NCI-H1105 (cell line): ENCODE results near the gene CYP2A6.
"Not testable (repeated sequence)": the region's sequence is repeated elsewhere in the genome, so short reads cannot be mapped to it uniquely, and the experiment has no call there.

Experiments used
- DNase-seq: peaks from one replicate; lab custom pipeline; 2025; lab: John Stamatoyannopoulos, UW

Gene CYP2A6

DNA sequence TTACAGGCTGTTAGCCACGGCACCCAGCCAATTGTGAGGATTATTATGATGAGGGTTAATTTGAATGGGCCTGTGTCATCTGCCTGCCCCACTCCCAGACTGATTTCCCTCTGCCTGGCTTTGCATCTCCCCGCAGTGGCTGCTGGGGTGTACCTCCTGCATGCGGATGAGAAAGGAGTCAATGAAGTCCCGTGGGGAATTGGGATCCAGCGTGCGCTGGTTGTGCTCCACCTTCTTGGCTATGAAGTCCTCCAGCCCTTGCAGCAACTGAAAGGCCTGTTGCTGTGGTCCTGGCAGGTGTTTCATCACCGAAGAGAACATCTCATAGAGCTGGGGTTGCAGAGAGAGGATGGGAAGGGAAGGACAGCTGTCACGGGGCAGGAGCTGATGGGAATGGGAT lies 3.5 kb downstream of the CYP2A6 start:
- not testable (repeated sequence) for DNase-seq

DNA sequence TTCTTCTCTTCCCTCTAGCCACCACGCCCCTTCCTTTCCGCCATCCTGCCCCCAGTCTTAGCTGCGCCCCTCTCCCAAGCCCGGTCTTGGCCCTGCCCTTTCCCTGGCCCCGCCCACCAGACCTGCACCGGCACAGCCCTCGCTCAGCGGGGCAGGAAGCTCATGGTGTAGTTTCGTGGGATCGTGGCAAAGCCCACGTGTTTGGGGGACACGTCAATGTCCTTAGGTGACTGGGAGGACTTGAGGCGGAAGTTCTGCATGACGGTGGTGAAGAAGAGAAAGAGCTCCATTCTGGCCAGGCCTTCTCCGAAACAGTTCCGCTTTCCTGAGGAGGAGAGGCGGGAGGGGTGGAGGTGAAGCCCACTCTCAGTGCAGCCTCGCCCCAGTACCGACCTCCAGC lies 6.6 kb downstream of the CYP2A6 start:
- not testable (repeated sequence) for DNase-seq

DNA sequence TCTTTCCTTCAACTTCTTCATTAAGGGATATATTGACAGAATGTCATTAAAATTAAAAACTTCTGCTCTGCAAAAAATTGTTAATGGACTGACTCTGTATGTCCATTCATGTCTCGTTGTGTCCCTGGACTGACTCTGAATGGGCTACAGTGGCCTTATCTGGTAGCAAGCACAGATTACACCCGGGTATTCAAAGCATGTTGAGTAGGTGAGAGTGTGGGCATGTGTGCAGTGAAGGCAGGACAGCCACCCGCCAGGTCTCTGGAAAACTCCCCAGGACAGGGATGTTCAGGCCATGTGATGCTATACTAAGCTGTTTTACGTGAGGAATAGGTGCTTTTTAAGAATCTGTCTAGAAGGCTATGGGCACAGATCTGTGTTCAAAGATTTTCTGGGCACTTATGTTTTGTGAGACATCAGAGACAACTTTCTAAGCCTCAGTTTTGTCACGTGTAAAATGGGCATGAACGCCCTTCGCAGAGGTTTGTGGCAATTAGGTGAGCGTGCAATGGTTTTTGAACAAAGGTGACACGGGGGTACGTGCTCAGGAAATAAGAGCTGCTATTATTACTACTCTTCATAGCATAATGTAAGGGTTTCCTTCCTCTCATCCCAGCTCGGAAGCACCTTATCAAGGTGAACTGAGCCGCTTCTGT lies 7.1 kb downstream of the CYP2A6 start:
- not testable (repeated sequence) for DNase-seq

DNA sequence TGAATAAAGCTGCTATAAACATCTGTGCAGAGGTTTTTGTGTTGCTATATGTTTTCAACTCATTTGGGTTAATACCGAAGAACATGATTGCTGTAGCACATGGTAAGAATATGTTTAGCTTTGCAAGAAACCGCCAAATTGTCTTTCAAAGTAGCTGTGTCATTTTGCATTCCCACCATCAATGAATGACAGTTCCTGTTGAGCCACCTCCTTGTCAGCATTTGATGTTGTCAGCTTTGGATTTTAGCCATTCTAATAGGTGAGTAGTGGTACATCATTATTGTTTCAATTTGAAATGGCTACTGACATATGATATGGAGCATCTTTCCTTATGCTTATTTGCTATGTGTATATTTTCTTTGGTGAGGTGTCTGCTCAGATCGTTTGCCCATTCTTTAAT lies 8.2 kb downstream of the CYP2A6 start:
- DNase-seq: not testable (repeated sequence)

DNA sequence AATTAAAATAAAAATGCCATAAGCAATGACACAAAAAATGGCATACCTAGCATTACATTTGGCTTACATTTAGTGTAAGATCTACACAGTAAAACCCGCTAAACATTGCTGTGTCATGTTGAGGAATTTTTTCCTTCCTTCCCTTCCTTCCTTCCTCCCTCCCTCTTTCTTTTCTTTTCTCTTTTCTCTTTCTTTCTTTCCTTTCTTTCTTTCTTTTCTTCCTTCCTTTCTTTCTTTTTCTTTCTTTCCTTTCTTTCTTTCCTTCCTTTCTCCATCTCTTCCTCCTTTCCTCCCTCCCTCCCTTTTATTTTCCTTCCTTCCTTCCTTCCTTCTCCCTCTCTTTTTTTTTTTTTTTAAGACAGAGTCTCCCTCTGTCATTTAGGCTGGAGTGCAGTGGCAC lies 11.8 kb downstream of the CYP2A6 start:
- DNase-seq: not testable (repeated sequence)

DNA sequence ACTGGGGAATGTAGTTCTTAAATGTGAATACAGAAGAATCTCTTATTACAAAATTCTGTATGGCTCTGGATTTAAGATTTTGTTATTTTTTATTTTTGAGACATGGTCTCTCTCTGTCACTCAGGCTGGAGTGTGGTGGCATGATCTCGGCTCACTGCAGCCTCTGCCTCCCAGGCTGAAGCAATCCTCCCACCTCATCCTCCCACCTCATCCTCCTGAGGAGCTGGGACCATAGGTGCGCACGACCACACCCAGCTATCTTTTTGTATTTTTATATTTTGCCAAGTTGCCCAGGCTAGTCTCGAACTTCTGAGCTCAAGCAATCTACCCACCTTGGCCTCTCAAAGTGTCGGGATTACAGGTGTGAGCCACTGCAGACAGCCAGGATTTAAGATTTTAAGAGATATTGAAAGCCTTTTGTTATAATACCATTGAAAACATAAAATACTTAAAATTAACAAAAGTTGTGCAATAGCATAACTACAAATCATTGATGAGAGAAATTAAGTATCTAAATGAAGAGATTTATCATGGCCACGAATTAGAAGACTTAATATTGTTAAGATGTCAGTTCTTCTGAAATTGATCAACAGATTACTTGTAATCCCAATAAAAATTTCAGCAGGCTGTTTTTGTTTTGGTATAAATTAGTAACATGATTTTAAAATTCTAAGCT lies 13.4 kb downstream of the CYP2A6 start:
- no peak for DNase-seq

DNA sequence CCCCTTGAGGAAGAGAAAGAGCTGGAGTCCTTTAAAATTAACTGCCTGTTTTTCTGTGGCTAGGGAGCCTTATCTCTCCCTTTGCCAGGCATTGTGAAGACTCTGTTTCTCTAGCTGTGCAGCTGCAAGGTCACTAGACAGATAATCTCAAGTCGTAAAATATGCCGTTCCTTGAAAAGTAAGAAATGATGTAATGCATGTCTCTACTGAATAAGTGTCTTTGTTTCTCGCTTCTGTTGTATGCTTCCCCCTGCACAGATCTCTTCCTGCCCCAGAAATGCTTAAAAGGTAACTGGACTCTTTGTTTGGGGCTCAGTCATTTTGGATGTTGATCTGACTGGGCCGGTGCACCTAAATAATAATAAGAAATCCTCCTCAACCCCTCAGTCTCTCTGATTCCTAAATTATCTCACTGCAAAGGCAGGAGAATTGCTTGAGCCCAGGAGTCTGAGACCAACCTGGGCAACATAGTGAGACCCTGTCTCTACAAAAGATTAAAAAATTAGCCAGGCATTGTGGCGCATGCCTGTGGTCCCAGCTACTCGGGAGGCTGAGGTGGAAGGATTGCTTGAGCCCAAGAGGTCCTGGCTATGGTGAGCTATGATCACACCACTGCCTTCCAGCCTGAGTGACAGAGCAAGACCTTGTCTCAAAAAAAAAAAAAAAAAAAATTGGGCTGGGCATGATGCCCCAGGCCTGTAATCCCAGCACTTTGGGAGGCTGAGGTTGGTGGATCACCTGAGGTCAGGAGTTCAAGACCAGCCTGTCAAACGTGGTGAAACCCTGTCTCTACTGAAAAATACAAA lies 16.3 kb downstream of the CYP2A6 start:
- DNase-seq: not testable (repeated sequence)

DNA sequence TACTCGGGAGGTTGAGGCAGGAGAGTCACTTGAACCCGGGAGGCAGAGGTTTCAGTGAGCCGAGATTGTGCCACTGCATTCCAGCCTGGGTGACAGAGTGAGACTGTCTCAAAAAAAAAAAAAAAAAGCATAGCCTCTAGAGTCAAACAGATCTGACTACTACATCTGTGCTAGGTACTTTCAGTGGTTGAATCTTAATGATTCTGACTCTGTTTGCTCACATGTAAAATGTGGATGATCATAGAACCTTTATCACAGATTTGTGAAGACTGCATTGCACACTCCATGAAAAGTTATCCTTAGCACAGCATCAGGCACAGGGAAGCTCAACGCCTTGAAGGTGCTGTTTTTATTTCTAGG lies 17.8 kb downstream of the CYP2A6 start:
- DNase-seq: not testable (repeated sequence)

DNA sequence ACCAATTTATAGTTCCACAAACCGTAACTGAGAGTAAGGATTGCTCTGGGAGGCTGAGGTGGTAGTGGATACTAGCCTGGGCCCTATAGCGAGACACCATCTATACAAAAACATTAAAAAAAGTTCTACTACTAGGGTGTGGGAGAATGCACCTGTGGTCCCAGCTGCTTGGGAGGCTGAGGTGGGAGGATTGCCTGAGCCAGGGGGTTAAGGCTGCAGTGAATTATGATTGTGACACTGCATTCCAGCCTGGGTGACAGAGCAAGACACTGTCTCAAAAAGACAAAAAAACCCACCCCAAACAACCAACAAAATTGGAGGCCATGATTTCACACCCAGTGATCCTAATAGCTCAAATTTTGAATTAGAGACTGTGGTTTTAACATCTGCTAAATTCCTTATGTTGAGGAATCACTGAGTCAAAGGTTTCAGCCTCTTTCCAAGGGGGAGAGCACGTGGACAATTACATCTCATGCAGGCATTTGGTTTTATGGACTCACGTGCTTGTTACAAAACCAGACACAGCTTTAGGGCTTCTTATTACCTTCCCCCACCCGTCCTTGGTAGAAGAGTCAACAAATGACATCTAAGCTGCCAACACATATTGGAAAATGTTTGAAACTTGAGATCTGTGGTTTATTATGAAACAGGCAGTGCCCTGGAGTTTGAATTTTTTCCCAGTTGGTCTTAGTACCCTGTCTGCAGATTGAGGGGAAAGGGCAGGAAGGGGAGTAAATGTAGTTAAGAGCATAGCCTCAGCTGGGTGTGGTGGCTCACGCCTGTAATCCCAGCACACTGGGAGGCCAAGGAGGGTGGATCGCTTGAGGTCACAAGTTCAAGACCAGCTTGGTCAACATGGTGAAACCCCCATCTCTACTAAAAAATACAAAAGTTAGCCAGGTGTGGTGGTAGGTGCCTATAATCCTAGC lies 18.5 kb downstream of the CYP2A6 start:
- no peak for DNase-seq

DNA sequence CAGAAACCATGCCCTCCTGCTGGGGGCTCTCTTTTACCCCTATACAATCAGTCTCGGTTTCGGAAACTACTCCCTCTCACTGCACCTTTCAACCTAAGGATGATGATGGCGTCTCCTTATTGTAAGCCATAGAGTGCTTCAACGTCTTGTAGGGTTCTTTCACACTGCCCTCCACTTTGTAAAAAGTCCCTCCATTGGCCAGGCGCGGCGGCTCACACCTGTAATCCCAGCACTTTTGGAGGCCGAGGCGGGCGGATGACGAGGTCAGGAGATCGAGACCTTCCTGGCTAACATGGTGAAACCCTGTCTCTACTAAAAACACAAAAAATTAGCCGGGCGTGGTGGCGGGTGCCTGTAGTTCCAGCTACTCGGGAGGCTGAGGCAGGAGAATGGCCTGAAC lies 19.5 kb downstream of the CYP2A6 start:
- not testable (repeated sequence) for DNase-seq

DNA sequence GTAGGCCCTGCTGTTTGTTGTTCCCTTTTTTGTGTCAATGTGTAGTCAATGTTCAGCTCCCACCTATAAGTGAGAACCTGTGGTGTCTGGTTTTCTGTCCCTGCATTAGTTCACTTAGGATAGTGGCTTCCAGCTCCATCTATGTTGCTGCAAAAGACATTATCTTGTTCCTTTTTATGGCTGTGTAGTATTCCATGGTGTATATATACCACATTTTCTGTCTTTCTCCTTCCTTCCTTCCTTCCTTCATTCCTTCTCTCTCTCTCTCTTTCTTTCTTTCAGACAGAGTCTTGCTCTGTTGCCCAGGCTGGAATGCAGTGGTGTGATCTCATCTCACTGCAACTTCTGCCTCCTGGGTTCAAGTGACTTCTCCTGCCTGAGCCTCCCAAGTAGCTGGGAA lies 21.0 kb downstream of the CYP2A6 start:
- DNase-seq: no peak

DNA sequence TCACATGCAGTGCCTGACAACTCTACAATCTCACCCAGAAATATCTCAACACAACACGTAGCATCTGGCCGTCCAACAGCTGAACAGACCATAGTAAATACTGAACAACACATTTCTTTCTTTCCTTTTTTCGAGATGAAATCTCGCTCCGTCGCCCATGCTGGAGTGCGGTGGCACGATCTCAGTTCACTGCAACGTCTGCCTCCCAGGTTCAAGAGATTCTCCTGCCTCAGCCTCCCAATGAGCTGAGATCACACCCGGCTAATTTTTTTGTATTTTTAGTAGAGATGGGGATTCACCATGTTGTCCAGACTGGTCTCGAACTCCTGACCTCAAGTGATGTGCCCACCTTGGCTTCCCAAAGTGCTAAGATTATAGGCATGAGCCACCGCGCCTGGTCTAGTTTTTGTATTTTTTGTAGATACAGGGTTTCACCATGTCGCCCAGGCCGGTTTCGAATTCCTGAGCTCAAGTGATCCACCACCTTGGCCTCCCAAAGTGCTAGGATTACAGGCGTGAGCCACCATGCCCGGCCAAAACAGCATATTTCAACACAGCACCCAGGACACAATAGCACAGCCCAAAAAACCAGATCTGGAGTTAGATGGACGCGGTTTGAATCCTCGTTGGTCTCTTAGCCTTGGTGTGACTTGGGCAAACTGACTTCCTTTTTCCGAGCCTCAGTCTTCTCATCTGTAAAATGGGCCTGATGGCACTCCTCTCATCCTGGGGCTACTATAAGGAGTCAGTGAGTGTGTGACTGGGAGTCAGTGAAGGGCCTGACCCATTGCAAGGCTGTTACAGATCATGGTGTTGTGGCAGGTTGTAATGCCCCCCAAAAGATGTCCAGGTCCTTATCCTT lies 22.6 kb downstream of the CYP2A6 start:
- DNase-seq: no peak

DNA sequence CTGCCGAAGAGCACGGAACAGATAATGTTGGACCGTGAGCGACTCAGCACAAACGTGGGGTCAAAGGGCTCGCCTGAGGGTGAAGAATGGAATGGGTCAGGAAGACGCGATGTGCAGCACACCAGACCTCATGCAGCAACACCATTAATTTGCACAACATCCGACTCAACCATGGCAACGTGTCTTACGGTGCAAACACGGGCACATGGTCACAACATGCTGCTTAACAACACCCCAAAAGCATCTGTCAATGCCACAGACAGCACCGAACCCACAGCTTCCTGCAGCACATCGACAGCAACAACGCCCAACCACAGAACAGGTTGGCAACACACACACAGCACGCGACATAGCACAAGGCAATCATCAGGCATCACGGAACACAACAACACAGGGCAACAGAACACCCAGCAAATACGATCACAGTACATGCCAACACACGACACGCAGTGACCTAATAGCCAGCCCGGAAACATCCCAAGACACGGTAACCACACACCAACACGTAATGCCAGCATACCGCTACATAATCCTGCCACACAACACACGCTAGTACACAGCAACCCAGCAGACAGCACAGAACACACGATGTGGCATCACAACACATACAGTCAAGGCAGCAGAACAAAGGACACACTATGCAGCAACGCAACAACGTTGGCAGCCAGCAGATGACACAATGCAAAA lies 23.4 kb downstream of the CYP2A6 start:
- DNase-seq: not testable (repeated sequence)

DNA sequence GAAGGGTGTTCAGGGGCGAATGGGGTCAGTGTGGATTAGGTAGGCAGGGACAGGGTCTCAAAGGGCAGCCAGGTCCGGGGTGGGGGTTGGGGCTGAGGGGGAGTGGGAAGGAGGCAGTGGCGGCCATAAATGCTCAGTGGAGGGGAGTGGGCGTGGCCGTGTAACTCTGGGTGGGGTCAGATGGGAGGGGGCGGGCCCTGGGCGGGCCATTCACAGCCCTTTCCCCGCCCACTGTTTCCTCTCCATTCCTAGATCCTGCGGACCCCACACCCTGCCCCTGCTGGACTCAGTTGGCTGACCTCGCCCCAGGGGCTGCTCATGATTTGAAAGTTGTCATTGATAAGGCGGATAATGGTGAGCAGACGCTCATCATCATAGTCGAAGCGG lies 23.9 kb downstream of the CYP2A6 start:
- DNase-seq: not testable (repeated sequence)

DNA sequence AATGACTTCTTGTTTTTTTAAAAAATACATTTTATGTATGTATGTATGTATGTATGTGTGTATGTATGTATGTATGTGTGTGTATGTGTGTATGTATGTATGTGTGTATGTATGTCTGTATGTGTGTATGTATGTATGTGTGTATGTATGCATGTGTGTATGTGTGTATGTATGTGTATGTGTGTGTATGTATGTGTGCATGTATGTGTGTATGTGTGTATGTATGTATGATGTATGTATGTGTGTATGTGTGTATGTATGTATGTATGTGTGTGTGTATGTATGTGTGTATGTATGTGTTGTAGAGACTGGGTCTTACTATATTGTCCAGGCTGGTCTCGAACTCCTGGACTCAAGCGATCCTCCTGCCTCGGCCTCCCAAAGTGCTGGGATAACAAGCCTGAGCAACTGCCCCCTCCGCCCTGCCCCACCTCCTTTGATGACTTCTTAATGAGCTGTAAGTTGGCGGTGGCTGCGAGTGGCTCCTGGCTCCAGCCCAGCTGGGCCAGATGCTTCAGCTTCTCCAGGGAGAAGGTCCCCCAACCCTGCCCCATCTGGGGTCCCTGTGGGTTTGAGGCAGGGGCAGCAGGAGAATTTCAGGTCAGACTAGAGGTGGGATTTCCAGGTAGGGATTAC lies 24.7 kb downstream of the CYP2A6 start:
- DNase-seq: not testable (repeated sequence)

DNA sequence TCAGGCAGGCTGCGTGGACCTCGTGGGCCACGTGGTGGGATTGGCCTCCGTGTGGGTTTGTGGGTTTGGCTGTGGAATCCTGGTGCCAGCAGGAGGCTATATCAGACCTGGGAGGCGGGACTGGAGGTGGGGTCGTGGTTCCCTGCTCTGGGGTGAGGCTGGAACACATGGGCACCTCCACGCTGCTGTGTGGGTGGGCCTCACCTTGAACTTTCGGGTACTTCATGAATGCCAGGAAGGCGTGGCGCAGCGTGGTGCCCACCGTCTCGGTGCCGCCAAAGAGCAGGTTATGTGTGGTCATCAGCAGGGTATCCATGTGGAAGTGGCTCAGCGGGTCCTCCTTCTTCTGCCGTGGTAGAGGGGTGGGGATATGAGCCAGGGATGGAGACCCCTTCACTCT lies 25.3 kb downstream of the CYP2A6 start:
- DNase-seq: not testable (repeated sequence)

DNA sequence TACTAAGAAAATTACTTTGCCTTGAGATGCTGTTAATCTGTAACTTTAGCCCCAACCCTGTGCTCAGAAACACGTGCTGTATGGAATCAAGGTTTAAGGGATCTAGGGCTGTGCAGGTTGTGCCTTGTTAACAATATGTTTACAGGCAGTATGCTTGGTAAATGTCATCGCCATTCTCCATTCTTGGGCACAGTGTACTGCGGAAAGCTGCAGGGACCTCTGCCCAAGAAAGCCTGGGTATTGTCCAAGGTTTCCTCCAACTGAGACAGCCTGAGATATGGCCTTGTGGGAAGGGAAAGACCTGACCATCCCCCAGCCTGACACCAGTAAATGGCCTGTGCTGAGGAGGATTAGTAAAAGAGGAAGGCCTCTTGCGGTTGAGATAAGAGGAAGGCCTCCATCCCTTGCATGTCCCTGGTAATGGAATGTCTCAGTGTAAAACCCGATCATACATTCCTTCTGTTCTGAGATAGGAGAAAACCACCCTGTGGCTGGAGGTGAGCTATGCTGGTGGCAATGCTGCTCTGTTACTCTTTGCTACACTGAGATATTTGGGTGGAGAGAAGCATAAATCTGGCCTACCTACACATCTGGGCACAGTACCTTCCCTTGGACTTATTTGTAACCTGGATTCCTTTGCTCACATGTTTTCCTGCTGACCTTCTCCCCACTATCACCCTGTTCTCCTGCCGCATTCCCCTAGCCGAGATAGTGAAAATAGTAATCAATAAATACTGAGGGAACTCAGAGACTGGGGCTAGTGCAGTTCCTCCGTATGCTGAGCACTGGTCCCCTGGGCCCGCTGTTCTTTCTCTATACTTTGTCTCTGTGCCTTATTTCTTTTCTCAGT lies 27.3 kb downstream of the CYP2A6 start:
- DNase-seq: not testable (repeated sequence)

DNA sequence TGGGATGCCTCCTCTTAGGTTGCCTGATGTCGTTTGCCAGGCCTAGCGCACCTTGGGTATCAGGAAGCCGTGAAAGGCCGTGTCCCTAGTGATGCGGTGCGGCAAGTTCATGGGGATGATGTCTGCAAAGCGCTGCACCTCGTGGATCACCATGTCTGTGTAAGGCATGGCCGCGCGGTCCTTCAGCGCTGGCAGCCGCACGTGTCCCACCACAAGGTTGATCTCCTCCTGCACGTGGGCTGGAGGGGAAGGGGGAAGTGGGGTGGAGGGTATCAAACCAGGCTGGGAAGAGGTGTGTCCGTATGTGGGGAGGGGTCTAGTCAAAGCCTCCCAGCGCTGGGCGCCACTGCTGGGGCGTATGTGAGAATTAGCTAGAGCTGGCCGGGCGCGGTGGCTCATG lies 28.1 kb downstream of the CYP2A6 start:
- DNase-seq: no peak
